Erythroblast (primary cell): Measurements from ENCODE around the gene AFF4.

Source experiments
- DNase-seq, 2 experiments: peaks; one replicate each; lab custom pipeline; 2025; lab: John Stamatoyannopoulos, UW
- GATA1 ChIP-seq: IDR thresholded peaks from 2 replicates; pipeline ENCODE4 v1.6.1; 2011; ENCODE audit warnings: low read depth, mild to moderate bottlenecking, control low read depth, low read length, moderate library complexity
- POLR2A ChIP-seq: IDR thresholded peaks from 2 replicates; pipeline ENCODE4 v1.6.1; 2011; ENCODE audit warnings: mild to moderate bottlenecking, low read length

The AFF4 gene

DNA sequence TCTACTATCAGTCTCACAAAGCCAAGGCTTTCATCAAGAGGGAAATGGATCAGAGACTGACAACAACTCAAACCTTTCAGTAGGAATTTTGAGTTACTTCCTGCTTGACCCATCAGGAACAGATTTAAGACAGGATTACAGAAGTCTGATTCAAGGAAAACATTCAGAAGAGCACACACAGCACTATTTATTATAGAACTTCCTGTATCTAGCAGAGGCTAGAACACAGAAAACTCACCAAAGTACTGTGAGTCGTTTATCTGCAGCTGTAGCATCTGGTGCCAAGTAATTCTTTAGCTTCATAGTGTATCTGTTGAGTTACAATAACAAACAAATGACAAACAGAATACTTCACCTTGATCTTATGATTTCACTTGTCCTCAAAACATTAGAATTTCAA, 76.2 kb downstream of the AFF4 start:
- TF ChIP-seq POLR2A (no peak), GATA1 (no peak)
- no peak for DNase-seq

DNA sequence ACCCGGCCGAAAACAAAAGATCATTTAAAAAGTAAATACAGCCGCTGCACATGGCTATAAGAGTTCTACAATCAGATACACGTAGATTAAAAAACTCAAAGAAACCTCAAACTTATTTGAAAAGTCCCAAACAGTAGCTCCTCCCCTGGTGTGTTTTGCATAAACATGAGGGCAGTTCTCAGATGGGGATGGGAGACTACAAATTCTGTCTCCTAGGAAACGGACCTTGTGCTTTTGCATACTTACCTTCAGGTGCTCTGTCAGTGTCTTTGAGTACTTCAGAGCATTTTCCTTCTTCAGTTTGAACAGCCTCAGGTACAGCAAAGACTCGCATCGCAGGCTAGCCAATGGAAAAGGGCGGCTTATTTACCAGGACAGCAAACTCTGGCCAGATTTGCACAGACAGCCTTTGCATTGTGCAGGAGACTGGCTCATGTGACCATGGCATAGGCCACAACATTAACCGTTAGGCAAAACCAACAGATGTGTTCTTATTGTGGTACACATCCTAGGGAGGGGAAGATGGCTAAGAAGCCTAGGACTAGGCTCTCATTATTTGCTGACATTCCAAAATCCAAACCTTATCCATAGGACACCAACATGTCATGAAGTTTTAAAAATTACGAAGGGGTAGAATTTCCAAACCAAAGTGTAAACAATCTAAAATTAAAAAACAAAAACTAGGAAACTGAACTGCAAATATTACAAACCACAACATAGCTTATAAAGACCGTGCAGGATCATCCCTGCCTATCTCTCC, 77.2 kb downstream of the AFF4 start:
- DNase-seq = no peak

GRCh38 chr5:132884548-132884947, 78.9 kb downstream of the AFF4 start:
- DNase-seq = no peak
- TF ChIP-seq GATA1 (no peak), POLR2A (no peak)

More for the DNA sequence above, 77.2 kb downstream of the AFF4 start:
- TF ChIP-seq GATA1 (no peak), POLR2A (no peak)

DNA sequence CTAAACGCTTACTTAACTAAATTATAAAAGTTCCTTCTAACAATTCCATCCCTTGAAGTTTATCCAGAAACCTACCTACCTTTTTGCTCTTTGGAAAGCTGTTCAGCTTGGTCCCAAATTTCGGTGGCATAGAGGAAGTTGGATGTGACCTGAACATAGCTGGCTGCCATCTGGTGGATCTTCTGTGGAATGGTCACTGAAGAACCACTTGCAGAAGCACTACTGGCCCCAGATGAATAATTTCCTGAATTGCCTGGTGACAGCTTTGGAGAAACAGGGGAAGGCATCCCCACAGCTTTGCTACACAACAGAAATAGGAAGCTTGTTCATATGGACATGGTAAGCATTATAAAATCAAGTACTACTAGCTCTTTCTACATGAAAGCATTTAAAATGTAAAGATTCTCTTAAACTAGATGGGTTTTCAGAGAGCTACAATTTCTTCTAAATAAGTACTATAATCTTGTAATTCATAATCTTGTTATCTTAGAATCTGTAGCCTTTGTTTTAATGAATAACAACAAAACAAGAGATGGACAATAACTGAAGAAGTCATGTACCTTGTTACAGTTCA, 80.1 kb downstream of the AFF4 start:
- peak; percentile 71 to 78 for DNase-seq
- TF ChIP-seq POLR2A (no peak), GATA1 (no peak)

DNA sequence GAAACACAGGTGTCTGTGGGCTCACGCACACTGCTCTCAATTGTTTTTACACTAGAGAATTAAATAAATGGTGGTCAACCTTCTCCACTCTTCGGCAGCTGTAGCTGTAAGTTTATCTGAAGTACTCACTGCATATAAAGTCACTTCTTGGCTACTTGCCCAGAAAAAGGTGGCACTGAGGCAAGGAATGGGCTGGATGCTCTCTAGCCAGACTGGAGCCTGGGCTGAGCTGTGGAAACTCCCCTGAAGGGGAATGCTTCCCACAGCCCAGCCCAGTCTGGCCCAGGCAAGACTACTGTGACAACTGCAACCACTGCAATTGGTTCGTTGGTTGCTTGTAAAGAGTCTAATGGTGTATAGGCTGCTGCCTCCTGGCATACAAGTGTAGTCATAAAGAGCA, 85.5 kb downstream of the AFF4 start:
- TF ChIP-seq POLR2A = no peak
- DNase-seq = peak; percentile 65 to 70

DNA sequence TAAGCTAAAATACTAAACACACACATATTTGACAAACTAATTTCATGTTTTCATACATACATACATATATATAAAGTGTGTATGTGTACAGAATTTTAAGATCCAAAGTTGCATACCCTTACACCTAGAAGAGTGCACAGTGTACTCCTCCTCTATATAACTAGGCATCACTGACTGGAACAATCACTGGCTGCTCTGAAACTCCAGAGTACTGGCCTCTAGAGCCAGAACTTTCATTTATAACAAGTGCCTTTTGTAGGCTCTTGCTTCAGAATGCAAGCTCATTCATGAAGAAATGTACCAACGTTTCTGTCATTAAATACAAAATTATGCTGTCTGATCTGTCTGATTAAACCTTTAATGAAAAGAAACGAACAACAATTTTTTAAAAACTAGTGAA, 86.0 kb downstream of the AFF4 start:
- no peak for TF ChIP-seq GATA1
- no peak for DNase-seq

DNA sequence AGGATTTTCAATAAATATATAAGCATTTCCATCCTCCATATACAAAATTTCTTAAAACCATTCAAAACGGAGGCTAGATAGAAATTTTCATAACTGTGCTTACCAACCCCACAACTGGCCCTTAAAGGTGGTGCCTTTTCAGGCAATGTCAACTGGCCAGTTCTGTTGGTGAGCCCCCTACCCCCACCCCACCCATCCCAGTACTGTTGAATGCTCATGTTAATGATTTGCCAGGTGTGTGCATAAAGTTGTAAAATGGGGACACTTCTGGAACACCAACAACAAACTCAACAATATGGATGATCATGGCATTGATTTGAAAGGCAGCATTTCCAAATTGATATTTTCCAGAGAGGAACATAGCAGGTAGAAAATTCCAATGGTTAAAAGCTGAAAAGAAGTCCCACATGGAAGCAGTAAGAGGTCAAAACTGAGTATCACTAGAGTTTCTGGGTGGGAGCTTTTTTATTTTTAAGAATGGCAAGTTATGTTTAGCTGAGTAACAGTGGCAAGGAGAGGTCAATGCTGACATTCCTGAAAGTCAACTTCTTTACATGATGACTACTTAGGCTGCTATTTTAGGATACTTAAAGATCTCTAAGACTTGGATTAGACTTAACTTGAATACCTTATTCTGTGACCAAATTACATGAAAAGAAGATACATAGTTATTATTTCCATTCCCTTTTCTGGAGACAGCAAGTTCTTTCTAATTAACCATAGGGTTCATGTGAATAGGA, 87.2 kb downstream of the AFF4 start:
- no peak for TF ChIP-seq GATA1
- TF ChIP-seq POLR2A = no peak
- DNase-seq = no peak

GRCh38 chr5:132873930-132874271, 89.5 kb downstream of the AFF4 start:
- no peak for DNase-seq
- no peak for TF ChIP-seq POLR2A
- no peak for TF ChIP-seq GATA1

DNA sequence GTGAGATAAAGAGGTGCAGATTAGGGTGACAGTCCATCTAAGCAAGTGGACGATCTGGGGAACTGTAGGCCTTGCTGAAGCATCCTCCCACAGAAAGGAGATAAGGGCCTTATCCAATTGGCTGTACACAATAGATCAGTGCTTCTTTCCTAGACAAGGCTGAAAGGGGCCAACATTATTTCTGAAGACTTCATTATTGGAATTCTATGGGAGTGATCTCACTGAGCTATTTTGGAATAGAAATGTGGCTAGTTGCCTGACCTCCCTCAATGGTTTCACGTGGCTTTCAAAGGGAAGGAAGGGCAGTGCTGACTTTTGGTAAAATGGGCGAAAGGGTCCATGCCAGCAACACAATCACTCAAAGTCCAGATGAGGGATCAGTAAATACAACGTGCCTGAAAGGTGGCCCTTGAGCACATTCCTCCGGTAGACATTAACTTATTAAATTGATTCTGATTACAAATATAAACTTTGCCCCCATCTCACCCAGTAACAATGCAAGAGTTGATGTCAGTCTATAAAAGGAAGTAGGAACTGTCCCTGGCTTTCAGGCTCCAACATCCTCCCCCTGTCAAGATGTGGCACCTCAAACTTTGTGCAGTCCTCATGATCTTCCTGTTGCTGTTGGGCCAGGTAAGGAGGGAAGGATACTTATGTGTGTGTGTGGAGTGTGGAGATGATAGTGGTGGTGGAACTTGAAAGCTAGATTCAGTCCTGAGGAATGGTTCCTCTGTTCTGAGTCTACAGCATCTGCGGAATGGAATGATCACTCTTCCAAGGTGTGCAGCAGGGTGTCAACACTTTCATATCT, 90.1 kb downstream of the AFF4 start, which contains the start of gene LEAP2:
TSS of gene LEAP2 (plus strand) at position 550 of the 811 bp plus-strand sequence. CDS start at position 577, 27 bp downstream.
- DNase-seq = peak; percentile 34 to 70
- TF ChIP-seq POLR2A (no peak), GATA1 (no peak)

DNA sequence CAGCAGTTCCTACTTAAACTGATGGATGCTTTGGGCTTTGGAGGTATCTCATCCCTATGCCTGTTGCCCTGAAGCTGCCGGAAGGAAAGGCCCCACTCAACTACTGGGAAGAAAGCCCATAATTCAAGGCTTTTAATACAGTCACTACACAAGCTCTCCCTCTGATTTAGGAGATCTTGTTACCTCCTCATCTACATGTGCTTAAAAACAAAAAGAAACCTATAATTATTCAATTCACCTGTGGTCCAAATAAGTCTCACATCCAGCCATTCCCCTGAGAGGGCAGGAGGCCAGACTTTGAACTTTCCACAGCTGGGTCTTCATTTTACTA, 90.7 kb downstream of the AFF4 start:
- no peak for DNase-seq
- no peak for TF ChIP-seq POLR2A
- TF ChIP-seq GATA1 = no peak

GRCh38 chr5:132871459-132872284, 91.8 kb downstream of the AFF4 start:
- TF ChIP-seq GATA1 (no peak), POLR2A (no peak)
- no peak for DNase-seq

- TF ChIP-seq GATA1 (no peak), POLR2A (no peak)
- DNase-seq = no peak
These were observed 92.6 kb downstream of the AFF4 start for GRCh38 chr5:132870801-132871200.

DNA sequence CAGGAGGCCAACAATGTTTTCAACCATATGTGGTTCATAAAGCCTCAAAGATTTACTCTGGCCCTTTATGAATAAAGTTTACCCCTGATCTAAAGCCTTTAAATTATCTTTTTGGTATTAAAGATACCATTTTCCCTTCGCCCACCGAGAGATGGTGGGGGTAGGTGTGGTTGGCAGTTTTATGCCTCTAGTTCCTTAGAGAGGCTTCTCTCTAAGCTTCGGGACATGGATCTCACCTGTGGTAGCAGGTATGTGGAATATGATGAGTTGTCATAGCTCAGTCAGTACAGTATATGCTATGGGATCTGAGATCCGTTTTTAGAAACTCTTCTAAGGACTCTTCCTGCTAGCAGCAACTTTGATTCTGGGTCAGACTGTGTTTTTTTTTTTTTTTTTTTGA, 94.7 kb downstream of the AFF4 start:
- no peak for DNase-seq
- TF ChIP-seq GATA1 = no peak
- TF ChIP-seq POLR2A = no peak
